Colonic mucosa (tissue), 4 donors: ENCODE data around the gene ZCCHC7. TPM values are rescaled to one million over a fixed set of nuclear protein-coding genes. Genes with fewer than 3 reads are reported as not detected.

Experiments
- DNase-seq: peaks from one replicate; pipeline ENCODE4 v3.0.0-alpha.2; 2020
- H3K27ac ChIP-seq: fragments of 200-600 bp; one replicate; pipeline ENCODE4 v1.8.0; 2021
- H3K27me3 ChIP-seq: fragments of 200-600 bp; one replicate; pipeline ENCODE4 v1.8.0; 2021
- H3K36me3 ChIP-seq: fragments of 200-600 bp; one replicate; pipeline ENCODE4 v1.8.0; 2021
- H3K4me1 ChIP-seq: fragments of 200-600 bp; one replicate; pipeline ENCODE4 v1.8.0; 2021; ENCODE audit warnings: mild to moderate bottlenecking
- H3K4me3 ChIP-seq: fragments of 200-600 bp; one replicate; pipeline ENCODE4 v1.8.0; 2021
- H3K9ac ChIP-seq, 2 donors: one replicate each; pipeline ENCODE4 v1.7.0; 2013; ENCODE audit warnings: control low read depth in 2 of 2, low read depth in 2 of 2, low read length in 2 of 2
- H3K9me3 ChIP-seq: fragments of 200-600 bp; one replicate; pipeline ENCODE4 v1.8.0; 2021
- intact Hi-C: fragments of 100-400 bp; cut with DNase I; formaldehyde crosslinking; loops from one replicate; pipeline ENCODE4 v1.14.1; 2022
- total RNA-seq, 2 donors: library from RNA; stranded (reverse); fragmentation: NEBNext Ultra II Directional in 1 of 2; extraction: Animal tissue kit (Norgen Biotek cat#: 25700) in 1 of 2; gene quantifications; one replicate each; pipeline ENCODE4 v1.2.1, GENCODE V29; 2021
- TF ChIP-seq, protein P1 (sequence below): fragments of 200-600 bp; IDR thresholded peaks from one replicate; pipeline ENCODE4 v1.8.0; 2022; ENCODE audit warnings: antibody characterized with exemption, mild to moderate bottlenecking
- donor health status: healthy.
- donor health status: DM: no; HTN: no; CAD: no.
- donor health status: DM: no; HTN: no; CAD: no.

ZCCHC7 gene
- total RNA-seq, 2 donors from 2014 or later: 14.6 to 15.9 TPM

DNA sequence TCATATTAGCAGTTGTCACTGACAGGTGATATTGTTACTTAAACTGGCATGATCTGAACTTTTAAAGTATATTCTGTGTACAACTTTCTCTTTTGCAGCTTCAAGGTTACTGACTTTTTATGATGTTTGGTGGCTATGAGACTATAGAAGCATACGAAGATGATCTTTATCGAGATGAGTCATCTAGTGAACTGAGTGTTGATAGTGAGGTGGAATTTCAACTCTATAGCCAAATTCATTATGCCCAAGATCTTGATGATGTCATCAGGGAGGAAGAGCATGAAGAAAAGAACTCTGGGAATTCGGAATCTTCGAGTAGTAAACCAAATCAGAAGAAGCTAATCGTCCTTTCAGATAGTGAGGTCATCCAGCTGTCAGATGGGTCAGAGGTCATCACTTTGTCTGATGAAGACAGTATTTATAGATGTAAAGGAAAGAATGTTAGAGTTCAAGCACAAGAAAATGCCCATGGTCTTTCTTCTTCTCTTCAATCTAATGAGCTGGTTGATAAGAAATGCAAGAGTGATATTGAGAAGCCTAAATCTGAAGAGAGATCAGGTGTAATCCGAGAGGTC is 5.9 kb downstream of the ZCCHC7 start:
- no peaks in the 10 kb centered on the region for H3K4me1 ChIP-seq
- DNase-seq: no peak
- H3K9ac ChIP-seq: no peak overlapping the region
- TF ChIP-seq, protein P1, sequence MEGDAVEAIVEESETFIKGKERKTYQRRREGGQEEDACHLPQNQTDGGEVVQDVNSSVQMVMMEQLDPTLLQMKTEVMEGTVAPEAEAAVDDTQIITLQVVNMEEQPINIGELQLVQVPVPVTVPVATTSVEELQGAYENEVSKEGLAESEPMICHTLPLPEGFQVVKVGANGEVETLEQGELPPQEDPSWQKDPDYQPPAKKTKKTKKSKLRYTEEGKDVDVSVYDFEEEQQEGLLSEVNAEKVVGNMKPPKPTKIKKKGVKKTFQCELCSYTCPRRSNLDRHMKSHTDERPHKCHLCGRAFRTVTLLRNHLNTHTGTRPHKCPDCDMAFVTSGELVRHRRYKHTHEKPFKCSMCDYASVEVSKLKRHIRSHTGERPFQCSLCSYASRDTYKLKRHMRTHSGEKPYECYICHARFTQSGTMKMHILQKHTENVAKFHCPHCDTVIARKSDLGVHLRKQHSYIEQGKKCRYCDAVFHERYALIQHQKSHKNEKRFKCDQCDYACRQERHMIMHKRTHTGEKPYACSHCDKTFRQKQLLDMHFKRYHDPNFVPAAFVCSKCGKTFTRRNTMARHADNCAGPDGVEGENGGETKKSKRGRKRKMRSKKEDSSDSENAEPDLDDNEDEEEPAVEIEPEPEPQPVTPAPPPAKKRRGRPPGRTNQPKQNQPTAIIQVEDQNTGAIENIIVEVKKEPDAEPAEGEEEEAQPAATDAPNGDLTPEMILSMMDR: no peak
- no peak overlapping the region for H3K27ac ChIP-seq
- intact Hi-C loops: no loop called here
- no peaks in the 10 kb centered on the region for H3K36me3 ChIP-seq
- H3K4me3 ChIP-seq: no peak overlapping the region
- H3K9me3 ChIP-seq: no peaks in the 10 kb centered on the region
- H3K27me3 ChIP-seq: no peaks in the 10 kb centered on the region

DNA sequence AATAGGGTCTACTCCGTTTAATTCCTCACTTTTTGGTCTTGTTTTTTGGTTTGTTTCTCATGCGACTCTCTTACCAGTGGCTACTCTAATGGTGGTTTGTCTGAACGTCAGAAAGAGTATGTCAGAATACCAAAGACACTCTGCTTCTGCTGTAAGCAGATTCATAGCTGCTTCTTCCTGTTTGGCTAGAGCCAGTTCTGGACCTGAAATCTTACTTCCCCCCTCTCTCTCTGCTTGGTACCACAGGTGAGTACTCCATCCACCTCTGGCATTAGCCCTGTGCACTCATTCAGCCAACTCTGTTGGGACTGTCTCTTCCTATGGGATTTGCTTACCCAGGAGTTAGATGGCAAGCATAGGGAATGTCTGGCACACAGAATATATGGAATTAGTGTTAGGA is 6.6 kb downstream of the ZCCHC7 start:
- intact Hi-C loops: no loop called here
- no peaks in the 10 kb centered on the region for H3K4me1 ChIP-seq
- TF ChIP-seq, protein P1: no peak

DNA sequence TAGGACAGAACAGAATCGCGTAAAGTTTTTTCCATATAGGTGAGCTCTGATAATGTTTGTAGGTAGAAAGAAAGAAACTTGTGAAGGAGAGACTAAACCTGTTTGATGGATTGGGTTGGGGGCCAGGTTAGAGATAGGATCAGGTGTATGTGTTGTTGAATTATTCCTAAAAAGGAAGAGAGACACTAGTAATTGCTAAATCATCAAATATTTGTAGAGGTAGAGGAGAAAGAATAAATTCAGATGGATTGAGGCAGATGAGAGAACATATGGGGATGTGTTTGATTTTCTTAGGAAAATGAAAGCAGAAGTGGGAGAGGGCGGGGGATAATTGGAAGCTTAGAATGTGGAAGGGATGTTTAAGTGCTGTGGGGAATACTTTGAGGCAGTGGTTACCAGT is 7.7 kb downstream of the ZCCHC7 start:
- Histone ChIP-seq H3K27ac (no peak overlapping the region), H3K27me3 (no peaks in the 10 kb centered on the region), H3K9ac (no peak overlapping the region), H3K4me1 (no peaks in the 10 kb centered on the region), H3K9me3 (no peaks in the 10 kb centered on the region), H3K4me3 (no peak overlapping the region), H3K36me3 (no peaks in the 10 kb centered on the region)
- TF ChIP-seq, protein P1: no peak
- intact Hi-C loops: no loop called here
- no peak for DNase-seq

More for the DNA sequence above, 6.6 kb downstream of the ZCCHC7 start:
- no peaks in the 10 kb centered on the region for H3K27me3 ChIP-seq
- no peaks in the 10 kb centered on the region for H3K9me3 ChIP-seq
- H3K4me3 ChIP-seq: no peak overlapping the region
- no peak overlapping the region for H3K27ac ChIP-seq
- no peak for DNase-seq
- no peak overlapping the region for H3K9ac ChIP-seq
- no peaks in the 10 kb centered on the region for H3K36me3 ChIP-seq

DNA sequence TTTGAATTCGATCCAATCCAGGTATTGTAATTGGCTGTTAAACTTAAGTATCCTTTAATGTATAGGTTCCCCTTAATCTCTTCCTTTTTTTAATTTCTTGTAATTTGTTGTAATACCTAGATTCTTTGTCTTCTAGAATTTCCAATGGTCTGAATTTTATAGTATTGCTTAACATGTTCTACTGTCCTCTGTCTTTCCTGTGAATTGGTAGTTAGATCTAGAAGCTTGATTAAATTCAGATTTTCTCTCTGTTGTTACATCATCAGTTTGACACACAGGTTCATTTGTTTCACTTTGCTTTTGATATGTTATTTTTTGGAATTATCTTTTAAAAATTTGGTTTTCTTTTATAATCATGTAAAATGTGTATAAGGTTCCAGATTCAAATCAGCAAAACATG is 13.8 kb downstream of the ZCCHC7 start:
- TF ChIP-seq, protein P1: no peak
- no peaks in the 10 kb centered on the region for H3K36me3 ChIP-seq
- intact Hi-C loops: no loop called here
- DNase-seq: no peak
- no peak overlapping the region for H3K27ac ChIP-seq
- no peak overlapping the region for H3K9ac ChIP-seq
- H3K9me3 ChIP-seq: no peaks in the 10 kb centered on the region
- no peaks in the 10 kb centered on the region for H3K4me1 ChIP-seq
- no peak overlapping the region for H3K4me3 ChIP-seq
- no peaks in the 10 kb centered on the region for H3K27me3 ChIP-seq

DNA sequence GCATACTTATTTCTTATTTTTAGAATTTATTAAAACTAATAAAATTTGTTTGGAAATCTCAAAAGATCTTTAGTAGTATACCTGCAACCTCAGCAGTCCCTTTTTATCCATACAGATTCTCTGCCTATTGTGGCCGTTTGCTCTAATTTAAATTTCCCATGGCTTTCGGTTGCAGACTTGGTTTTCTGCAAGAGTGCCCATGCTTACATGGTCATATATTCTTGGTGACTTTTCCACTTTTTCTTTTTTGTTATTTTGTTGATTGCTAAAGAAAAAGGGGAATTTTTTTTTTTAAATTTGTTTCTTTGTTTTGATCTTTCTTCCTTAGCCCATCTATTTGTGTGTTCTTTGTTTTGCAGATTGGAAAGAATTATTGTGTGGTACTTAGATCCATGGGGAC is 20.6 kb downstream of the ZCCHC7 start:
- Histone ChIP-seq H3K9me3 (no peaks in the 10 kb centered on the region), H3K9ac (no peak overlapping the region), H3K4me1 (no peaks in the 10 kb centered on the region), H3K4me3 (no peak overlapping the region), H3K27ac (no peak overlapping the region), H3K36me3 (no peaks in the 10 kb centered on the region), H3K27me3 (no peaks in the 10 kb centered on the region)
- no peak for DNase-seq
- TF ChIP-seq, protein P1: no peak
- intact Hi-C loops: no loop called here
